HepG2 (cell line): ENCODE results near the gene ST6GALNAC6. TPM values are rescaled to one million over a fixed set of nuclear protein-coding genes. Genes with fewer than 3 reads are reported as not detected.

Experiments used
- GABPB1 ChIP-seq: IDR thresholded peaks from 2 replicates; pipeline ENCODE4 v1.6.1; 2016; ENCODE audit warnings: mild to moderate bottlenecking, missing genetic modification reagents, moderate library complexity, missing compliant biosample characterization
- HES4 ChIP-seq: sonication (generic); formaldehyde crosslinking; IDR thresholded peaks from 2 replicates; pipeline ENCODE4 v1.9.0; 2021; ENCODE audit warnings: mild to moderate bottlenecking, missing genetic modification reagents, borderline replicate concordance
- PCBP2 ChIP-seq: fragments of 200-400 bp; formaldehyde crosslinking; optimal IDR thresholded peaks from 2 replicates; pipeline ENCODE3; 2018; ENCODE audit warnings: low read length, low read depth; ENCODE audit not compliant: poor library complexity, severe bottlenecking
- POLR2G ChIP-seq: fragments of 200-400 bp; formaldehyde crosslinking; IDR thresholded peaks from 2 replicates; pipeline ENCODE4 v1.6.1; 2018; ENCODE audit warnings: mild to moderate bottlenecking, low read depth, low read length, moderate library complexity
- SIN3A ChIP-seq: IDR thresholded peaks from 2 replicates; pipeline ENCODE4 v1.6.1; 2011; ENCODE audit warnings: low read depth, mild to moderate bottlenecking, control low read depth, low read length, borderline replicate concordance
- TERF1 ChIP-seq: sonication (generic); formaldehyde crosslinking; IDR thresholded peaks from 2 replicates; pipeline ENCODE4 v1.8.0; 2022; ENCODE audit warnings: mild to moderate bottlenecking, missing genetic modification reagents, moderate library complexity
- THRA ChIP-seq: sonication (generic); formaldehyde crosslinking; IDR thresholded peaks from 2 replicates; pipeline ENCODE4 v1.4.0; 2020; ENCODE audit warnings: missing genetic modification reagents, borderline replicate concordance
- UBTF ChIP-seq: sonication (generic); formaldehyde crosslinking; IDR thresholded peaks from 2 replicates; pipeline ENCODE4 v1.4.0; 2020; ENCODE audit warnings: mild to moderate bottlenecking, missing genetic modification reagents
- ZNF431 ChIP-seq: sonication (generic); formaldehyde crosslinking; IDR thresholded peaks from 2 replicates; pipeline ENCODE4 v1.9.0; 2022; ENCODE audit warnings: missing genetic modification reagents, low read depth, mild to moderate bottlenecking, borderline replicate concordance
- ZNF629 ChIP-seq: sonication (generic); formaldehyde crosslinking; conservative IDR thresholded peaks from 2 replicates; pipeline ENCODE4 v1.5.0; 2020; ENCODE audit warnings: missing genetic modification reagents
- polyA plus RNA-seq, 8 experiments: library from polyadenylated mRNA; depleted of rRNA in 3 of 8; stranded (reverse) in 7 of 8; unstranded in 1 of 8; fragments of >200 nt; fragmentation: Illumina TruSeq in 4 of 8; extraction: Trizol in 4 of 8; gene quantifications; 2 replicates each; pipeline versions ENCODE4 v1.2.1 to v1.2.3, GENCODE V29; 2011 to 2016; ENCODE audit warnings: low read depth in 4 of 8, missing spikeins in 1 of 8, mixed read lengths in 1 of 8; ENCODE audit not compliant: insufficient read depth in 1 of 8
- total RNA-seq, 5 experiments: library from RNA; depleted of rRNA; stranded (reverse); fragments of >200 nt; fragmentation: Illumina TruSeq; extraction: Trizol; gene quantifications; 2 replicates each; pipeline ENCODE4 v1.2.3, GENCODE V29; 2016; ENCODE audit warnings: low read depth in 1 of 5
- TF ChIP-seq, protein P1 (sequence below): sonication (generic); formaldehyde crosslinking; IDR thresholded peaks from 2 replicates; pipeline ENCODE4 v1.4.0; 2020; ENCODE audit warnings: low read depth, missing genetic modification reagents
- TF ChIP-seq, protein P2 (sequence below): sonication (generic); formaldehyde crosslinking; IDR thresholded peaks from 2 replicates; pipeline ENCODE4 v1.5.0; 2020; ENCODE audit warnings: missing genetic modification reagents
- TF ChIP-seq, protein P3 (sequence below): IDR thresholded peaks from 2 replicates; pipeline ENCODE4 v1.6.1; 2012; ENCODE audit warnings: low read length, improper control_type of control experiment

Gene ST6GALNAC6
- total and polyA plus RNA-seq, 2 of the 13 experiments (the other 11 are each of a cell fraction or from before 2014, with no cell fraction given), result 18.5 to 65.4 TPM

DNA sequence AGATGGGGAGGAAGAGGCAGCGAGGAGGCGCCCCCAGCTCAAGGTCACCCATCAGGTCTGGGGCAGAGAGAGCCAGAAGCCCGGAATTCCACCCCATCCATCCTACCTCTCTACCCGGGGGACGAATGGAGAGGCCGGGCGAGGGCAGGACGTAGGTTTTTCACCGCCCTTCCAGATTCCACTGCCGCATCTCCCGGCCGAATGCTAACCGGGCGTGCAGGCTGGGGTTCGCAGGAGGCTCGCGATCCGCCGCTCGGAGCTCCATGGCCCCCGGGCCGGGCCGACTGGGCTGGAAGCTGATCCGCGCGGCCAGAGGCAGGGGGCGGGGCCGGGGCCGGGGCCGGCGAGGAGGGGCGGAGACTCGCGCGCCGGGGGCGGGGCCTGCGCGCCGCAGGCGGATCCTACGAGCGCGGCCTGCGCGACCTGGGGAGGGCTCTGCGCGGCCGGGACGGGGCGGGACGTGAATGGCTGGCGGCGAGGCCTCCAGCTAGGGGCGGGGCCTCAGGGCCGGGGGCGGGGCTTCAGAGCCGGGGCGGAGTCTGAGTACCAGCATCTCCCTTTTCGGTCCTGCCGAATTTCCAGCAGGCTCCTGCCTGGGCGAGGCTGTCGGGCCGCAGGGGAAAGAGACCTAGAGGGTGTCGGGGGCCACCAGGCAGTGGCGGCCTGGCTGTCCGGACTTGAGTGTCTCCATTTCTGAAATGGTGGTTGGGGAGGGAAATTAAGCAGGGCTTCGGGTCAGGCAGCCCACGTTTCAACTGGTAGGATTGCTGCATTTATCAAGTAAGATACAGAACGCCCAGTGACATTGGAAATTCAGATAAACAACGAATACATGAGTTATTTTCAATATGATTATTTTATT lies 17.5 kb upstream of the ST6GALNAC6 start, which contains the start of gene ST6GALNAC4 (continued):
- TF ChIP-seq TERF1 (CRISPR knock-in tag) (no peak), ZNF431 (no peak), ZNF629 (0 out of 2 replicates have a peak, but pooled peaks have one; percentile 8), UBTF (CRISPR knock-in tag) (peak; percentile 75), GABPB1 (CRISPR knock-in tag) (peak; percentile 45; the same call in 1 of the 2 replicates), POLR2G (peak; percentile 72), THRA (CRISPR knock-in tag) (no peak), PCBP2 (no peak), SIN3A (peak; percentile 65; the same call in 1 of the 2 replicates), HES4 (CRISPR knock-in tag) (0 out of 2 replicates have a peak, but pooled peaks have one; percentile 45)
- TF ChIP-seq, protein P1, sequence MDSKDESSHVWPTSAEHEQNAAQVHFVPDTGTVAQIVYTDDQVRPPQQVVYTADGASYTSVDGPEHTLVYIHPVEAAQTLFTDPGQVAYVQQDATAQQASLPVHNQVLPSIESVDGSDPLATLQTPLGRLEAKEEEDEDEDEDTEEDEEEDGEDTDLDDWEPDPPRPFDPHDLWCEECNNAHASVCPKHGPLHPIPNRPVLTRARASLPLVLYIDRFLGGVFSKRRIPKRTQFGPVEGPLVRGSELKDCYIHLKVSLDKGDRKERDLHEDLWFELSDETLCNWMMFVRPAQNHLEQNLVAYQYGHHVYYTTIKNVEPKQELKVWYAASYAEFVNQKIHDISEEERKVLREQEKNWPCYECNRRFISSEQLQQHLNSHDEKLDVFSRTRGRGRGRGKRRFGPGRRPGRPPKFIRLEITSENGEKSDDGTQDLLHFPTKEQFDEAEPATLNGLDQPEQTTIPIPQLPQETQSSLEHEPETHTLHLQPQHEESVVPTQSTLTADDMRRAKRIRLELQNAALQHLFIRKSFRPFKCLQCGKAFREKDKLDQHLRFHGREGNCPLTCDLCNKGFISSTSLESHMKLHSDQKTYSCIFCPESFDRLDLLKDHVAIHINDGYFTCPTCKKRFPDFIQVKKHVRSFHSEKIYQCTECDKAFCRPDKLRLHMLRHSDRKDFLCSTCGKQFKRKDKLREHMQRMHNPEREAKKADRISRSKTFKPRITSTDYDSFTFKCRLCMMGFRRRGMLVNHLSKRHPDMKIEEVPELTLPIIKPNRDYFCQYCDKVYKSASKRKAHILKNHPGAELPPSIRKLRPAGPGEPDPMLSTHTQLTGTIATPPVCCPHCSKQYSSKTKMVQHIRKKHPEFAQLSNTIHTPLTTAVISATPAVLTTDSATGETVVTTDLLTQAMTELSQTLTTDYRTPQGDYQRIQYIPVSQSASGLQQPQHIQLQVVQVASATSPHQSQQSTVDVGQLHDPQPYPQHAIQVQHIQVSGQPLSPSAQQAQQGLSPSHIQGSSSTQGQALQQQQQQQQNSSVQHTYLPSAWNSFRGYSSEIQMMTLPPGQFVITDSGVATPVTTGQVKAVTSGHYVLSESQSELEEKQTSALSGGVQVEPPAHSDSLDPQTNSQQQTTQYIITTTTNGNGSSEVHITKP, result no peak
- TF ChIP-seq, protein P2, sequence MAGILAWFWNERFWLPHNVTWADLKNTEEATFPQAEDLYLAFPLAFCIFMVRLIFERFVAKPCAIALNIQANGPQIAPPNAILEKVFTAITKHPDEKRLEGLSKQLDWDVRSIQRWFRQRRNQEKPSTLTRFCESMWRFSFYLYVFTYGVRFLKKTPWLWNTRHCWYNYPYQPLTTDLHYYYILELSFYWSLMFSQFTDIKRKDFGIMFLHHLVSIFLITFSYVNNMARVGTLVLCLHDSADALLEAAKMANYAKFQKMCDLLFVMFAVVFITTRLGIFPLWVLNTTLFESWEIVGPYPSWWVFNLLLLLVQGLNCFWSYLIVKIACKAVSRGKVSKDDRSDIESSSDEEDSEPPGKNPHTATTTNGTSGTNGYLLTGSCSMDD (CRISPR knock-in tag), result no peak
- TF ChIP-seq, protein P3, sequence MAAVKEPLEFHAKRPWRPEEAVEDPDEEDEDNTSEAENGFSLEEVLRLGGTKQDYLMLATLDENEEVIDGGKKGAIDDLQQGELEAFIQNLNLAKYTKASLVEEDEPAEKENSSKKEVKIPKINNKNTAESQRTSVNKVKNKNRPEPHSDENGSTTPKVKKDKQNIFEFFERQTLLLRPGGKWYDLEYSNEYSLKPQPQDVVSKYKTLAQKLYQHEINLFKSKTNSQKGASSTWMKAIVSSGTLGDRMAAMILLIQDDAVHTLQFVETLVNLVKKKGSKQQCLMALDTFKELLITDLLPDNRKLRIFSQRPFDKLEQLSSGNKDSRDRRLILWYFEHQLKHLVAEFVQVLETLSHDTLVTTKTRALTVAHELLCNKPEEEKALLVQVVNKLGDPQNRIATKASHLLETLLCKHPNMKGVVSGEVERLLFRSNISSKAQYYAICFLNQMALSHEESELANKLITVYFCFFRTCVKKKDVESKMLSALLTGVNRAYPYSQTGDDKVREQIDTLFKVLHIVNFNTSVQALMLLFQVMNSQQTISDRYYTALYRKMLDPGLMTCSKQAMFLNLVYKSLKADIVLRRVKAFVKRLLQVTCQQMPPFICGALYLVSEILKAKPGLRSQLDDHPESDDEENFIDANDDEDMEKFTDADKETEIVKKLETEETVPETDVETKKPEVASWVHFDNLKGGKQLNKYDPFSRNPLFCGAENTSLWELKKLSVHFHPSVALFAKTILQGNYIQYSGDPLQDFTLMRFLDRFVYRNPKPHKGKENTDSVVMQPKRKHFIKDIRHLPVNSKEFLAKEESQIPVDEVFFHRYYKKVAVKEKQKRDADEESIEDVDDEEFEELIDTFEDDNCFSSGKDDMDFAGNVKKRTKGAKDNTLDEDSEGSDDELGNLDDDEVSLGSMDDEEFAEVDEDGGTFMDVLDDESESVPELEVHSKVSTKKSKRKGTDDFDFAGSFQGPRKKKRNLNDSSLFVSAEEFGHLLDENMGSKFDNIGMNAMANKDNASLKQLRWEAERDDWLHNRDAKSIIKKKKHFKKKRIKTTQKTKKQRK, result no peak
